ACC112 (cell line): Measurements from ENCODE around the gene TMEM171.
A peak's percentile ranks its signal among the peaks of the same experiment; 100 is the strongest.

Source experiments
- H2AFZ ChIP-seq: fragments of 200-600 bp; sonication (generic); one replicate; pipeline ENCODE4 v1.6.0; 2017; ENCODE audit warnings: antibody characterized with exemption, low read length; ENCODE audit not compliant: unreplicated experiment
- H3K27ac ChIP-seq: fragments of 200-600 bp; sonication (generic); 2 replicates; pipeline ENCODE4 v1.5.1; 2014; ENCODE audit warnings: low read depth, mild to moderate bottlenecking, antibody characterized with exemption, low read length, moderate library complexity
- H3K27me3 ChIP-seq: fragments of 200-600 bp; sonication (generic); 2 replicates; pipeline ENCODE4 v1.6.1; 2014; ENCODE audit warnings: mild to moderate bottlenecking, antibody characterized with exemption, low read length, moderate library complexity, mixed read lengths; ENCODE audit not compliant: insufficient read depth
- H3K36me3 ChIP-seq: fragments of 200-600 bp; sonication (generic); 2 replicates; pipeline ENCODE4 v1.6.1; 2016; ENCODE audit warnings: mild to moderate bottlenecking, antibody characterized with exemption, low read length, moderate library complexity, mixed read lengths; ENCODE audit not compliant: insufficient read depth
- H3K4me1 ChIP-seq: fragments of 200-600 bp; sonication (generic); one replicate; pipeline ENCODE4 v1.6.1; 2016; ENCODE audit warnings: low read length, mixed read lengths; ENCODE audit not compliant: insufficient read depth, unreplicated experiment, control insufficient read depth
- H3K4me3 ChIP-seq: fragments of 200-600 bp; sonication (generic); 2 replicates; pipeline ENCODE4 v1.5.1; 2014; ENCODE audit warnings: mild to moderate bottlenecking, low read depth, low read length
- H3K79me2 ChIP-seq: fragments of 200-600 bp; sonication (generic); one replicate; pipeline ENCODE4 v1.6.0; 2016; ENCODE audit warnings: low read length; ENCODE audit not compliant: control insufficient read depth, unreplicated experiment, insufficient read depth

Gene TMEM171

GRCh38 chr5:73104326-73104725 is 16.0 kb upstream of the TMEM171 start:
- H3K79me2 ChIP-seq, result no peaks in the 10 kb centered on the region
- no peak overlapping the region for H3K4me3 ChIP-seq
- H2AFZ ChIP-seq, result no peak overlapping the region
- H3K27me3 ChIP-seq, result no peaks in the 10 kb centered on the region
- peaks cover 9% of the 10 kb centered on the region; the same call in 1 of the 2 replicates for H3K36me3 ChIP-seq
- no peaks in the 10 kb centered on the region for H3K4me1 ChIP-seq
- no peak overlapping the region for H3K27ac ChIP-seq

- peaks cover 9% of the 10 kb centered on the region; the same call in 1 of the 2 replicates for H3K36me3 ChIP-seq
- H3K4me3 ChIP-seq, result no peak overlapping the region
- H3K79me2 ChIP-seq, result no peaks in the 10 kb centered on the region
- H2AFZ ChIP-seq, result no peak overlapping the region
- H3K4me1 ChIP-seq, result no peaks in the 10 kb centered on the region
- no peaks in the 10 kb centered on the region for H3K27me3 ChIP-seq
- H3K27ac ChIP-seq, result no peak overlapping the region
Measured at GRCh38 chr5:73106335-73106734, 14.0 kb upstream of the TMEM171 start.

DNA sequence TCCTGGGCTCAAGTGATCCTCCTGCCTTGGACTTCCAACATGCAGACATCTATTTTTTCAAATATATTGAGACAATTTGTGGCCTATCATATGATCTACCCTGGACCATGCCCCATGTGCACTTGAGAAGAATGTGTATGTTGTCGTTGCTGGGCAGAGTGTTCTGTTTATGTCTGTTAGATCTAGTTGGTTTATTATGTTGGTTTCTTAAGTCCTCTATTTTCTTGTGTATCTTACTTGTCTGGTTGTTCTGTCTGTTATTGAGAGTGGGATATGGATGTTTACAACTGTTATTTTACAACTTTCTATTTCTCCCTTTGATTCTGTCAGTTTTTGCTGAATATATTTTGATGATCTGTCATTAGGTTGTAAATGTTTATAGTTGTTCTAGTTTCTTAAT is 10.2 kb upstream of the TMEM171 start:
- H3K79me2 ChIP-seq, result no peaks in the 10 kb centered on the region
- H3K4me1 ChIP-seq, result peaks cover 6% of the 10 kb centered on the region
- no peaks in the 10 kb centered on the region for H3K27me3 ChIP-seq
- no peak overlapping the region for H3K27ac ChIP-seq
- H3K4me3 ChIP-seq, result no peak overlapping the region
- H2AFZ ChIP-seq, result no peak overlapping the region
- H3K36me3 ChIP-seq, result peaks cover 16% of the 10 kb centered on the region; the same call in 1 of the 2 replicates

GRCh38 chr5:73111536-73111935 is 8.8 kb upstream of the TMEM171 start:
- no peak overlapping the region for H3K27ac ChIP-seq
- H3K36me3 ChIP-seq, result peaks cover 16% of the 10 kb centered on the region; the same call in 1 of the 2 replicates
- H3K79me2 ChIP-seq, result no peaks in the 10 kb centered on the region
- H3K4me1 ChIP-seq, result peaks cover 19% of the 10 kb centered on the region
- H2AFZ ChIP-seq, result no peak overlapping the region
- H3K27me3 ChIP-seq, result no peaks in the 10 kb centered on the region
- H3K4me3 ChIP-seq, result no peak overlapping the region

DNA sequence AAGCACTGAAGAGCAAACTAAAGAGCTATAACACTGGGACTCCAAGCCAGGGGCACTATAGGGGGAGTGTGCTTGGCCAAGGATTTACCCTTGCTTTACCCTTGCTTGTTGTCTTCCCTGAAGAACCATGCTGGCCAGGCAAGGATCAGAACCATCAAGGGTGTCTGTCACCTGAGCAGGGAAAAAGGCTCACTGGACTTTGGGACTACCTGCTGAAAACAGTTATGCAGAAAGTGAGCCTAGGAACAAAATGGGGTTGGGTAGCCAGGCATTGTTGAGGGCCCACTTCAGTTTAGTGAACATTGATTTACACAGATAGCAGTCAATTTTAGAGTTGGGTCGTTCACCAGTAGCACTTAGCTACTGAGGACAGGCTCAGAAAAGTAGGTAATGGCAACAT is 8.0 kb upstream of the TMEM171 start:
- Histone ChIP-seq H3K79me2 (no peaks in the 10 kb centered on the region), H3K27ac (no peak overlapping the region), H3K27me3 (no peaks in the 10 kb centered on the region), H2AFZ (no peak overlapping the region), H3K4me1 (peaks cover 19% of the 10 kb centered on the region), H3K36me3 (peaks cover 16% of the 10 kb centered on the region; the same call in 1 of the 2 replicates), H3K4me3 (no peak overlapping the region)

GRCh38 chr5:73114044-73114688 is 6.2 kb upstream of the TMEM171 start:
- H3K79me2 ChIP-seq, result no peaks in the 10 kb centered on the region
- peaks cover 7% of the 10 kb centered on the region; the same call in 1 of the 2 replicates for H3K36me3 ChIP-seq
- no peaks in the 10 kb centered on the region for H3K27me3 ChIP-seq
- H3K4me3 ChIP-seq, result no peak overlapping the region
- H3K27ac ChIP-seq, result no peak overlapping the region
- no peak overlapping the region for H2AFZ ChIP-seq
- peaks cover 23% of the 10 kb centered on the region for H3K4me1 ChIP-seq

DNA sequence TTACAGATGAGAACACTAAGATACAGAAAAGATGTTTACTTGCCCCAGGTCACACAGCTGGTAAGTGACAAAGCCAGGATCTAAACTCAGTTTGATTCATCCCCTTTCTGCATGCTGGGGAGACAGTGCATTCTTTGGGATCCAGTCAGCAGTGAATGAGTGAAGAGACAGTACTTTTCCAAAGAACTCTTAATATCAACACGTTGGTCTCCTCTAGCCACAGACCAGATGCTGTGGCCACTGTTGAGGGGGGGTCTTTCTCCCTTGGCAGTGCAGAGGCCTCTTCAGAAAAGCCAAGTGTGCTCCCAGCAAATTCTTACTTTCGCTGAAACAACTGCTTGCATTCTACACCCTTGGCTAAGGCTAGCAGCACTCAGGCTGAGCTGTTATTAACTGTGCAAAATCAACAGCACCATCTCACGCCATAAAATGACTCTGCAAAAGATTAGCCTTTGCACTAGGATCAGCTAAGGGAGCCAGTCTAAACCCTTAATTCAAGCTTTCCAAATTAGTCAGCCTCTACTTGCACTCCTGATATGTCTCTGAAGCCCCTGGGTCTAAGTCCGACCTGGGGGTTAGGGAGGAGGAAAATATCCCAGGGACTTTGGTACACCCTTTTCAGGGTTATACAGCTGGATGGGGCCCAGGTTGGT is 4.8 kb upstream of the TMEM171 start:
- peaks cover 7% of the 10 kb centered on the region; the same call in 1 of the 2 replicates for H3K36me3 ChIP-seq
- H3K27ac ChIP-seq, result peak overlapping the region; percentile 70
- peaks cover 28% of the 10 kb centered on the region for H3K4me1 ChIP-seq
- no peaks in the 10 kb centered on the region for H3K79me2 ChIP-seq
- peak overlapping the region; percentile 44 for H3K4me3 ChIP-seq
- H3K27me3 ChIP-seq, result no peaks in the 10 kb centered on the region
- peak overlapping the region; percentile 39 for H2AFZ ChIP-seq

DNA sequence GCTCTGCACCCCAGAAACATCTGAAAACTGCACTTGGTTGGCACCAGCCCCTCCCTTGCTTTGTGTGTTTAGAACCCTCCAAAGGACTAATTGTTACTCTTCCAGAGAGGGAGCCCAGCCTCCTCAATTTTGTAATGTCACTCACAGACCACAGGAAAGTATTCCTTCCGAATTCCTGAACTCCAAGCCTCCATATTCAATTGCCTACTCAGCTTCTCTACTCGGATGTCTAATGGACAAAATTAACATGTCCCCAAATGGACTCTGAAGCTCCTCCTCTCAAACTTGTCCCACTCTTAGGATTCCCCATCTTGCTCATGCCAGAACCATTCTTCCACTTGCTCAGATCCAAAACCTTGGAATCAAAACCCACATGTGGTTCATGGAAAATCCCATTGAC is 3.9 kb upstream of the TMEM171 start:
- Histone ChIP-seq H3K4me3 (no peak overlapping the region), H3K27ac (peak overlapping the region; percentile 70; the same call in 1 of the 2 replicates), H3K79me2 (peaks cover 8% of the 10 kb centered on the region), H3K36me3 (peaks cover 5% of the 10 kb centered on the region; the same call in 1 of the 2 replicates), H3K4me1 (peaks cover 31% of the 10 kb centered on the region), H2AFZ (no peak overlapping the region), H3K27me3 (no peaks in the 10 kb centered on the region)

DNA sequence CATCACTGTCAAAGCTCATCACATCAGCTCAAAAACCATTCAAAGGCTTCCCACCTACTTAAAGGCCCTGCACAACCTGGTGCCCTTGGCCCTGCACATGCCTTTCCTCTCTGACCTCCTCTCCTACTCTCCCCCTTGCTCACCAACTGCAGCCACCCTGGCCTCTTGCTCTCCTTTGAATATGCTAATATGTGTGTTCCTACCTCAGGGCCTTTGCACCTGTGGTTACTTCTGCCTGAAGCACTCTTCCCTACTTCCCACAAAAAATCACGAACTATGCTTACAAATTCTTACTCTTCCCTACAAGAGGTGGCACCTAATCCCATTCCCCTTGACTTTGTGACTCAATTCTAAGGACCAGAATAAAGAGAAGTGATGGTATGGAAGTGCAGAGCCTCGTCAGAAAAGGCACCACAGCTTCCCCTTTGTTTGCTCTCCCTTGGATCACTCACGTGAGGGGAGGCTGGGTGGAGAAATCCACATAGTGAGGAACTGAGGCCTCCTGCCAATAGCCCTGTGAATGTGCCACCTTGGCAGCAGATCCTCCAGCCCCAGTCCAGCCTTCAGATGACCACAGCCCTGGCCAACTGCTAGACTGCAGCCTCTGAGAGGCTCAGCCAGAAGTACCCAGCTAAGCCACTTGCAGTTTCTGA is 3.2 kb upstream of the TMEM171 start:
- Histone ChIP-seq H3K79me2 (peaks cover 15% of the 10 kb centered on the region), H3K27ac (no peak overlapping the region), H3K4me1 (peaks cover 38% of the 10 kb centered on the region), H3K4me3 (no peak overlapping the region), H3K27me3 (no peaks in the 10 kb centered on the region), H3K36me3 (0 out of 2 replicates have a peak, but pooled peaks cover 3% of the 10 kb centered on the region), H2AFZ (no peak overlapping the region)

DNA sequence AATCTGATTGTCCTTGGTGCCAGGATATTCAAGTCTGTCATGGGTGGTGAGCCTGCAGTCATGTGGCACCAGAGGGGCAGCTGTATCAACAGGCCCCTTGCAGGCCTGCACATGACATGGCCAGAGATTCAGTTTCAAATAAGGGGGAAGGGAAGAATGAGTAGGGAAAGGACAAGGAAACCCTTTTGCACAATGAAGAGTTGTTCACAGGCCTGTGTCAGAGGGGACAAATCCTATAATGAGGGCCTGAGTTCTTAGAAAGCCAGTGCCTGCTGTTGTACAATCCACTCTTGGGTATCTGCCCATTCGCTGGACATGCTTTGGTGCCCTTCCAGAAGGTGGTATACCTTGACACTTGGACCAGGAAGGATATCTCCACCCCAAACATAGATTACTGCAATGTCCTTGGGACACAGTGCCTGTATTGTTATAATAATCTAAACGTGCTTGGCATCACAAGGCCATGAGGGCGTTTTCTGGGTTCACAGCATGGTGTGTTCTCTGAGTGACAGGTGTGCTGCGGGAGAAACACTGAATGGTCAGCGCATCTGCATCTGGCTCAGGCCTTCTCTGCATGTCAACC is 1.9 kb upstream of the TMEM171 start:
- Histone ChIP-seq H3K4me3 (no peak overlapping the region), H3K27me3 (no peaks in the 10 kb centered on the region), H3K4me1 (peaks cover 50% of the 10 kb centered on the region), H3K79me2 (peaks cover 16% of the 10 kb centered on the region), H2AFZ (no peak overlapping the region), H3K36me3 (no peaks in the 10 kb centered on the region), H3K27ac (no peak overlapping the region)
